ENCODE data around the gene RNFT2. TPM values are rescaled to one million over a fixed set of nuclear protein-coding genes. Genes with fewer than 3 reads are reported as not detected.
A peak's percentile ranks its signal among the peaks of the same experiment; 100 is the strongest.

RNFT2 gene
- total and polyA plus RNA-seq, 2 donors from 2014 or later: 4.3 to 6.8 TPM

- intact Hi-C loops (cut with DNase I): no loop called here
- H3K36me3 ChIP-seq (ENCODE audit: control insufficient read depth in 2 of 3, insufficient read depth in 3 of 3, low read length in 3 of 3): no peaks in the 10 kb centered on the region
- no peak overlapping the region for H3K4me3 ChIP-seq (ENCODE audit: low read length in 3 of 3)
- no peak for TF ChIP-seq CTCF (IDR thresholded peaks at IDR 0.05; ENCODE audit: borderline replicate concordance, extremely low read depth, insufficient read depth)
- DNase-seq (peak in 1 of 5 donors; percentile 9), FAIRE-seq (no peak)
- peaks cover 19% of the 10 kb centered on the region for H3K27me3 ChIP-seq (ENCODE audit: control insufficient read depth, insufficient read depth, low read length)
- H3K9me3 ChIP-seq (ENCODE audit: control insufficient read depth in 2 of 3, insufficient read depth in 1 of 3, low read length in 3 of 3): peaks cover 0 to 4% (median 0%) of the 10 kb centered on the region in 3 donors
- no peak overlapping the region for H3K9ac ChIP-seq (ENCODE audit: low read length in 3 of 3)
- H3K4me1 ChIP-seq (ENCODE audit: control insufficient read depth in 2 of 3, insufficient read depth in 2 of 3, low read depth in 1 of 3, low read length in 3 of 3): no peaks in the 10 kb centered on the region
- no peak overlapping the region for H3K27ac ChIP-seq (ENCODE audit: low read depth in 2 of 2, low read length in 2 of 2)
Observed at GRCh38 chr12:116874324-116874995, 136.3 kb downstream of the RNFT2 start.

GRCh38 chr12:116876151-116876869 lies 138.2 kb downstream of the RNFT2 start:
- no peak for FAIRE-seq
- peaks cover 0 to 4% (median 0%) of the 10 kb centered on the region in 3 donors for H3K9me3 ChIP-seq (ENCODE audit: control insufficient read depth in 2 of 3, insufficient read depth in 1 of 3, low read length in 3 of 3)
- no peaks in the 10 kb centered on the region for H3K36me3 ChIP-seq (ENCODE audit: control insufficient read depth in 2 of 3, insufficient read depth in 3 of 3, low read length in 3 of 3)
- H3K4me3 ChIP-seq (ENCODE audit: low read length in 3 of 3): no peak overlapping the region
- intact Hi-C loops (cut with DNase I): no loop called here
- H3K27ac ChIP-seq (ENCODE audit: low read depth in 2 of 2, low read length in 2 of 2): no peak overlapping the region
- TF ChIP-seq CTCF (IDR thresholded peaks at IDR 0.05; ENCODE audit: borderline replicate concordance, extremely low read depth, insufficient read depth): no peak
- no peak overlapping the region for H3K9ac ChIP-seq (ENCODE audit: low read length in 3 of 3)
- peak; percentile 21 to 67 (median 56) for DNase-seq
- H3K27me3 ChIP-seq (ENCODE audit: control insufficient read depth, insufficient read depth, low read length): peaks cover 29% of the 10 kb centered on the region
- peaks cover 0 to 6% (median 0%) of the 10 kb centered on the region in 3 donors for H3K4me1 ChIP-seq (ENCODE audit: control insufficient read depth in 2 of 3, insufficient read depth in 2 of 3, low read depth in 1 of 3, low read length in 3 of 3)

- DNase-seq: peak in 4 of 5 donors; percentile 30 to 89 (median 36)
- Histone ChIP-seq H3K9ac (ENCODE audit: low read length in 3 of 3) (no peak overlapping the region), H3K4me3 (ENCODE audit: low read length in 3 of 3) (no peak overlapping the region)
Observed at GRCh38 chr12:116878567-116879508, 140.7 kb downstream of the RNFT2 start.

More at GRCh38 chr12:116878567-116879508, 140.7 kb downstream of the RNFT2 start:
- Histone ChIP-seq H3K36me3 (ENCODE audit: control insufficient read depth in 2 of 3, insufficient read depth in 3 of 3, low read length in 3 of 3) (no peaks in the 10 kb centered on the region), H3K27me3 (ENCODE audit: control insufficient read depth, insufficient read depth, low read length) (peaks cover 36% of the 10 kb centered on the region), H3K4me1 (ENCODE audit: control insufficient read depth in 2 of 3, insufficient read depth in 2 of 3, low read depth in 1 of 3, low read length in 3 of 3) (peaks cover 0 to 6% (median 0%) of the 10 kb centered on the region in 3 donors), H3K9me3 (ENCODE audit: control insufficient read depth in 2 of 3, insufficient read depth in 1 of 3, low read length in 3 of 3) (peaks cover 0 to 4% (median 0%) of the 10 kb centered on the region in 3 donors), H3K27ac (ENCODE audit: low read depth in 2 of 2, low read length in 2 of 2) (no peak overlapping the region)
- FAIRE-seq: no peak
- intact Hi-C loops (cut with DNase I): no loop called here
- TF ChIP-seq CTCF (IDR thresholded peaks at IDR 0.05; ENCODE audit: borderline replicate concordance, extremely low read depth, insufficient read depth): no peak

Measured in kidney (tissue), 14 donors.